Cardiac septum (tissue), 1 donor: ENCODE data around the gene RAPGEF2. TPM values are rescaled to one million over a fixed set of nuclear protein-coding genes. Genes with fewer than 3 reads are reported as not detected.

Experiments
- microRNA-seq: library from miRNA; unstranded; fragments of <30 nt; microRNA quantifications from one replicate; pipeline ENCODE4 v1.2.0, GENCODE V29; 2020
- total RNA-seq: library from RNA; stranded (reverse); fragmentation: NEBNext Ultra II Directional; extraction: Animal tissue kit (Norgen Biotek cat#: 25700); gene quantifications from one replicate; pipeline ENCODE4 v1.2.1, GENCODE V29; 2021
- donor health status: DM: no; HTN: no; CAD: no.

Gene RAPGEF2
- total RNA-seq, 1 donor from 2014 or later, result 52.3 TPM

Small RNAs within 50 kb of the gene (microRNA-seq; reads per million reads assigned to microRNA genes)
- gene MIR3688-1, result not detected
- not detected for gene MIR3688-2
